ENCODE measurements around the gene BRSK2. TPM values are rescaled to one million over a fixed set of nuclear protein-coding genes. Genes with fewer than 3 reads are reported as not detected.

BRSK2 gene
- polyA plus RNA-seq, 1 experiment = 0.28 TPM

GRCh38 chr11:1395773-1396374 is 6.1 kb downstream of the BRSK2 start:
- peaks cover 5% of the 10 kb centered on the region for H3K27me3 ChIP-seq (ENCODE audit: control insufficient read depth, insufficient read depth, low read length)
- no peak for DNase-seq (ENCODE audit: low read depth)
- POLR2A ChIA-PET = no interaction called here
- H3K4me3 ChIP-seq (ENCODE audit: low read depth, low read length) = no peak overlapping the region
- no peak for TF ChIP-seq CTCF (IDR thresholded peaks at IDR 0.05; ENCODE audit: insufficient read depth, low read depth, low read length)
- CTCF ChIA-PET = no interaction called here
- H3K36me3 ChIP-seq (ENCODE audit: control insufficient read depth, insufficient read depth, low read length) = no peaks in the 10 kb centered on the region

- TF ChIP-seq CTCF (IDR thresholded peaks at IDR 0.05; ENCODE audit: insufficient read depth, low read depth, low read length) = no peak
- no peak for DNase-seq (ENCODE audit: low read depth)
- POLR2A ChIA-PET = no interaction called here
- CTCF ChIA-PET = no interaction called here
- Histone ChIP-seq H3K4me3 (ENCODE audit: low read depth, low read length) (no peak overlapping the region), H3K27me3 (ENCODE audit: control insufficient read depth, insufficient read depth, low read length) (peaks cover under 1% of the 10 kb centered on the region; the same call in 1 of the 2 replicates), H3K36me3 (ENCODE audit: control insufficient read depth, insufficient read depth, low read length) (no peaks in the 10 kb centered on the region)
Measured at GRCh38 chr11:1396375-1396841, 6.7 kb downstream of the BRSK2 start.

GRCh38 chr11:1397146-1397861 is 7.6 kb downstream of the BRSK2 start:
- TF ChIP-seq CTCF (IDR thresholded peaks at IDR 0.05; ENCODE audit: insufficient read depth, low read depth, low read length) = no peak
- Histone ChIP-seq H3K4me3 (ENCODE audit: low read depth, low read length) (no peak overlapping the region), H3K27me3 (ENCODE audit: control insufficient read depth, insufficient read depth, low read length) (no peaks in the 10 kb centered on the region), H3K36me3 (ENCODE audit: control insufficient read depth, insufficient read depth, low read length) (no peaks in the 10 kb centered on the region)
- ChIA-PET POLR2A (no interaction called here), CTCF (no interaction called here)
- no peak for DNase-seq (ENCODE audit: low read depth)

- Histone ChIP-seq H3K4me3 (ENCODE audit: low read depth, low read length) (no peak overlapping the region), H3K36me3 (ENCODE audit: control insufficient read depth, insufficient read depth, low read length) (no peaks in the 10 kb centered on the region), H3K27me3 (ENCODE audit: control insufficient read depth, insufficient read depth, low read length) (no peaks in the 10 kb centered on the region)
- ChIA-PET CTCF (no interaction called here), POLR2A (no interaction called here)
- no peak for DNase-seq (ENCODE audit: low read depth)
- no peak for TF ChIP-seq CTCF (IDR thresholded peaks at IDR 0.05; ENCODE audit: insufficient read depth, low read depth, low read length)
Measured at GRCh38 chr11:1397862-1398527, 8.3 kb downstream of the BRSK2 start.

GRCh38 chr11:1398528-1399235 is 8.9 kb downstream of the BRSK2 start:
- CTCF ChIA-PET = no interaction called here
- Histone ChIP-seq H3K4me3 (ENCODE audit: low read depth, low read length) (no peak overlapping the region), H3K36me3 (ENCODE audit: control insufficient read depth, insufficient read depth, low read length) (no peaks in the 10 kb centered on the region), H3K27me3 (ENCODE audit: control insufficient read depth, insufficient read depth, low read length) (no peaks in the 10 kb centered on the region)
- no peak for TF ChIP-seq CTCF (IDR thresholded peaks at IDR 0.05; ENCODE audit: insufficient read depth, low read depth, low read length)
- no peak for DNase-seq (ENCODE audit: low read depth)
- POLR2A ChIA-PET = no interaction called here
